Stomach (tissue), 19 donors: ENCODE measurements around the gene SH2D3A. TPM values are rescaled to one million over a fixed set of nuclear protein-coding genes. Genes with fewer than 3 reads are reported as not detected.

Source experiments
- DNase-seq, 2 donors: peaks; one replicate each; pipeline versions ENCODE4 v3.0.0 to v3.0.0-alpha.2; 2013 to 2019
- H3K27ac ChIP-seq, 5 donors: fragments of 200-600 bp in 4 of 5; sonication (generic) in 4 of 5; one replicate each; pipeline ENCODE4 v1.5.1; 2013 to 2019; ENCODE audit warnings: mild to moderate bottlenecking in 1 of 5, moderate library complexity in 1 of 5
- H3K27me3 ChIP-seq, 3 donors: fragments of 200-600 bp; sonication (generic); one replicate each; pipeline ENCODE4 v1.5.1; 2017 to 2019; ENCODE audit warnings: mixed run types in 1 of 3
- H3K36me3 ChIP-seq, 4 donors: fragments of 200-600 bp; sonication (generic); 1 replicate in 3 of 4; 2 replicates in 1 of 4; pipeline ENCODE4 v1.5.1; 2016 to 2019
- H3K4me1 ChIP-seq, 4 donors: fragments of 200-600 bp; sonication (generic); one replicate each; pipeline ENCODE4 v1.5.1; 2016 to 2019
- H3K4me3 ChIP-seq, 4 donors: fragments of 200-600 bp; sonication (generic) in 3 of 4; one replicate each; pipeline ENCODE4 v1.5.1; 2016 to 2019; ENCODE audit warnings: mild to moderate bottlenecking in 1 of 4
- H3K9me3 ChIP-seq, 4 donors: fragments of 200-600 bp; sonication (generic); one replicate each; pipeline ENCODE4 v1.5.1; 2016 to 2019
- CTCF ChIP-seq, 7 experiments: fragments of 450-650 bp in 4 of 7; fragments of 200-600 bp in 3 of 7; sonication (generic) in 3 of 7; IDR thresholded peaks; one replicate each; pipeline ENCODE4 v1.5.1; 2016 to 2019; ENCODE audit warnings: antibody characterized with exemption in 7 of 7, control low read depth in 2 of 7, mild to moderate bottlenecking in 1 of 7
- EP300 ChIP-seq: sonication (generic); formaldehyde crosslinking; IDR thresholded peaks from one replicate; pipeline ENCODE4 v1.6.1; 2017; ENCODE audit warnings: antibody characterized with exemption
- POLR2A ChIP-seq, 4 donors: fragments of 450-650 bp; IDR thresholded peaks; one replicate each; pipeline ENCODE4 v1.6.1; 2016; ENCODE audit warnings: antibody characterized with exemption in 4 of 4, control low read depth in 2 of 4, mild to moderate bottlenecking in 1 of 4, moderate library complexity in 1 of 4
- POLR2AphosphoS5 ChIP-seq, 3 donors: sonication (generic); formaldehyde crosslinking; IDR thresholded peaks; one replicate each; pipeline ENCODE4 v1.6.1; 2016; ENCODE audit warnings: antibody characterized with exemption in 3 of 3
- WGBS, 5 donors: extraction: QIAGEN DNeasy Blood & Tissue Kit in 3 of 5; methylation state at CpG; one replicate each; pipeline versions ENCODE4 v1.1.5 to v1.1.7; 2013 to 2018; 5-methylcytosine and 5-hydroxymethylcytosine counted together
- intact Hi-C: fragments of 100-400 bp; cut with DNase I; formaldehyde crosslinking; loops from one replicate; pipeline ENCODE4 v1.15.1; 2023; ENCODE audit warnings: low total_unique reads
- long read RNA-seq, 10 donors: transcript quantifications; one replicate each; lab custom pipeline, GENCODE V29; 2026
- polyA plus RNA-seq, 3 donors: library from polyadenylated mRNA; stranded (reverse); fragments of 200-250 nt; gene quantifications; one replicate each; pipeline ENCODE4 v1.2.3, GENCODE V29; 2013
- total RNA-seq, 5 donors: library from RNA; depleted of rRNA; stranded (reverse); fragments of >200 nt; gene quantifications; one replicate each; pipeline versions ENCODE4 v1.1.0 to v1.2.3, GENCODE V29; 2014 to 2016
- donor health status: healthy with polysubstance abuse.
- donor health status: Bipolar disorder and iron deficiency.
- donor health status: healthy.

SH2D3A gene
- total RNA-seq (10 to 100 TPM in 4 of 5 donors, 1 to 10 TPM in 1; 8.8 to 71.3 (median 43.0) TPM), polyA plus RNA-seq (10 to 100 TPM; 19.9 to 23.6 (median 20.2) TPM)
- long read RNA-seq, donor 1 = 0 reads
- long read RNA-seq, donor 2 = 0 reads
- long read RNA-seq, donor 3 = 0 reads
- long read RNA-seq, donor 4 = 0 reads
- long read RNA-seq, donor 5 = 0 reads
- long read RNA-seq, donor 6, partial matches to known transcripts = 0 of 2 reads
- long read RNA-seq, donor 6, other reads (novel, unspliced or antisense) = 0 of 2 reads
- long read RNA-seq, donor 7 = 0 reads
- long read RNA-seq, donor 8 = 0 reads
- long read RNA-seq, donor 9 = 0 reads
- long read RNA-seq, donor 10, partial matches to known transcripts = 0 of 1 reads
- long read RNA-seq, donor 10, other reads (novel, unspliced or antisense) = 0 of 1 reads

GRCh38 chr19:6767357-6768235 lies at the start of gene SH2D3A:
Gene SH2D3A, minus strand, starts transcription at chr19:6767435. Its CDS starts 3,687 bp downstream, at chr19:6763748.
- DNase-seq = peak; percentile 96
- H3K9me3 ChIP-seq = no peaks in the 10 kb centered on the region
- TF ChIP-seq CTCF (IDR thresholded peaks at IDR 0.05) = peak in 2 of 7 experiments; percentile 13 to 29
- peak in 2 of 4 donors; percentile 19 to 81 for TF ChIP-seq POLR2A (IDR thresholded peaks at IDR 0.05)
- no peak for TF ChIP-seq EP300
- peak in 2 of 3 donors; percentile 77 to 88 for TF ChIP-seq POLR2AphosphoS5 (IDR thresholded peaks at IDR 0.05)
- WGBS, 5 donors = 2 to 3% (median 3%) methylated on average over 33 to 47 of the region's 47 CpGs
- peaks cover 0 to 8% (median 2%) of the 10 kb centered on the region in 4 donors for H3K36me3 ChIP-seq
- H3K27ac ChIP-seq = peak within 1 kb of the TSS; percentile 81 to 91 (median 87)
- peaks cover 0 to 33% (median 28%) of the 10 kb centered on the region in 4 donors for H3K4me1 ChIP-seq
- H3K27me3 ChIP-seq = peaks cover 0 to 33% (median 0%) of the 10 kb centered on the region in 3 donors
- intact Hi-C loops = no loop called here
- peak within 1 kb of the TSS; percentile 43 to 58 (median 50) for H3K4me3 ChIP-seq

GRCh38 chr19:6813659-6814058 lies 46.4 kb upstream of the SH2D3A start:
- Histone ChIP-seq H3K9me3 (peaks cover 0 to 4% (median under 1%) of the 10 kb centered on the region in 4 donors), H3K27me3 (no peaks in the 10 kb centered on the region), H3K36me3 (no peaks in the 10 kb centered on the region), H3K27ac (no peak overlapping the region), H3K4me1 (no peaks in the 10 kb centered on the region), H3K4me3 (no peak overlapping the region)
- intact Hi-C loops = no loop called here
- no peak for TF ChIP-seq EP300
- TF ChIP-seq CTCF (IDR thresholded peaks at IDR 0.05) = no peak
- TF ChIP-seq POLR2A (IDR thresholded peaks at IDR 0.05) = no peak
- no peak for TF ChIP-seq POLR2AphosphoS5 (IDR thresholded peaks at IDR 0.05)
- WGBS, 5 donors = 84 to 87% (median 86%) methylated on average over 4 of the region's 4 CpGs
- DNase-seq = no peak

GRCh38 chr19:6812612-6813011 lies 45.4 kb upstream of the SH2D3A start:
- TF ChIP-seq EP300 = no peak
- TF ChIP-seq CTCF (IDR thresholded peaks at IDR 0.05) = no peak
- TF ChIP-seq POLR2AphosphoS5 (IDR thresholded peaks at IDR 0.05) = no peak
- no peak for TF ChIP-seq POLR2A (IDR thresholded peaks at IDR 0.05)
- Histone ChIP-seq H3K27me3 (no peaks in the 10 kb centered on the region), H3K27ac (no peak overlapping the region), H3K36me3 (no peaks in the 10 kb centered on the region), H3K9me3 (peaks cover 0 to 4% (median 0%) of the 10 kb centered on the region in 4 donors), H3K4me3 (no peak overlapping the region), H3K4me1 (no peaks in the 10 kb centered on the region)
- intact Hi-C loops = no loop called here
- no peak for DNase-seq
- WGBS, 5 donors = 79 to 89% (median 87%) methylated on average over 2 of the region's 2 CpGs

- TF ChIP-seq POLR2A (IDR thresholded peaks at IDR 0.05) (no peak), EP300 (no peak), POLR2AphosphoS5 (IDR thresholded peaks at IDR 0.05) (no peak), CTCF (IDR thresholded peaks at IDR 0.05) (no peak)
- peak in 1 of 2 donors; percentile 38 for DNase-seq
- H3K4me3 ChIP-seq = no peak overlapping the region
- H3K27me3 ChIP-seq = no peaks in the 10 kb centered on the region
- intact Hi-C loops = no loop called here
- no peak overlapping the region for H3K27ac ChIP-seq
- peaks cover 0 to 4% (median 0%) of the 10 kb centered on the region in 4 donors for H3K9me3 ChIP-seq
- no peaks in the 10 kb centered on the region for H3K36me3 ChIP-seq
- 23 to 46% (median 39%) methylated on average over 2 of the region's 2 CpGs for WGBS, 5 donors
- no peaks in the 10 kb centered on the region for H3K4me1 ChIP-seq
Measured at GRCh38 chr19:6811906-6812305, 44.7 kb upstream of the SH2D3A start.
